ES-I3 (cell line): ENCODE measurements around the gene ARHGEF4.

Experiments used
- H3K36me3 ChIP-seq: 2 replicates; pipeline ENCODE4 v1.6.1; 2013; ENCODE audit warnings: mild to moderate bottlenecking, low read length, control low read depth, moderate library complexity; ENCODE audit not compliant: insufficient read depth
- H3K4me1 ChIP-seq: 2 replicates; pipeline ENCODE4 v1.6.1; 2013; ENCODE audit warnings: mild to moderate bottlenecking, control low read depth, low read length; ENCODE audit not compliant: insufficient read depth
- H3K9ac ChIP-seq: 2 replicates; pipeline ENCODE4 v1.6.1; 2013; ENCODE audit warnings: low read depth, mild to moderate bottlenecking, low read length, moderate library complexity
- H3K9me3 ChIP-seq: 2 replicates; pipeline ENCODE4 v1.6.1; 2013; ENCODE audit warnings: mild to moderate bottlenecking, low read length, moderate library complexity; ENCODE audit not compliant: control insufficient read depth, insufficient read depth

ARHGEF4 gene

GRCh38 chr2:130824492-130825061 lies 12.1 kb upstream of the ARHGEF4 start:
- peaks cover 48% of the 10 kb centered on the region for H3K4me1 ChIP-seq
- H3K9me3 ChIP-seq, result no peaks in the 10 kb centered on the region
- H3K36me3 ChIP-seq, result no peaks in the 10 kb centered on the region
- H3K9ac ChIP-seq, result no peak overlapping the region

DNA sequence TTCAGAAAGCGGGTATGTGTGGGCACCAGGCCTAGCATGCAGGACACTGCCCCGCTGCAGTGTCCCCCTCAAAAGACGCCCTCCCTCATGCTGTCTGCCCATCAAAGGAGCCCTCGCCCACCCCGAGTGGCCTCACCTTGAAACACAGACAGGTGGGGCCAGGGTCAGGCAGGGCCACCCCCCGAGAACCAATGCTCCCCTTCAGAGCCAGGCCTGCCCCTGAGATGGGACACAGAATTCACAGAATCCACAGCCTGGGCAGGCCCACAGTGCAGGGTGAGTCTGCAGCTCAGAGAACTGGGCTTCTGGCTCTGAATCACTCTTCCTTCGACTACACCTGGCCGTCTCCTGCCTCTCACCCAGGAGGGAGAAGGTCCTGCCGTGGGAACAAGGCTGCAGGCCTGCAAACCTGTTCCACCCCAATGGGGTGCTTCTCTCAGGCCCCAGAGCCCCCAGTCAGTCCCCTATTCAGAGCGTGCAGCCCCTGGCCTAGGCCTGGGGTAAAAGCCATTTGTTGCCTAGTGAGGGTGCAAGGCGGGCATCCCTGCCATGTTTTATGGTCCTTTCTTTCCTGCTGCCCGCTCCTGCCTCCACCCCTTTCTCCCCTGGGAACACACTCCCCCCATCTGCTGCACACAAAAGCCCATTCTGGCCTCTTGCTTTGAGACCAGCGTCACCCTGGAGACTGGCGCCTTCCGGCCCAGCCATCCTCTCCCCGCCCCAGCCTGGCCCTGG lies 11.3 kb upstream of the ARHGEF4 start:
- no peak overlapping the region for H3K9ac ChIP-seq
- peaks cover 40% of the 10 kb centered on the region for H3K4me1 ChIP-seq
- H3K9me3 ChIP-seq, result no peaks in the 10 kb centered on the region
- H3K36me3 ChIP-seq, result no peaks in the 10 kb centered on the region

DNA sequence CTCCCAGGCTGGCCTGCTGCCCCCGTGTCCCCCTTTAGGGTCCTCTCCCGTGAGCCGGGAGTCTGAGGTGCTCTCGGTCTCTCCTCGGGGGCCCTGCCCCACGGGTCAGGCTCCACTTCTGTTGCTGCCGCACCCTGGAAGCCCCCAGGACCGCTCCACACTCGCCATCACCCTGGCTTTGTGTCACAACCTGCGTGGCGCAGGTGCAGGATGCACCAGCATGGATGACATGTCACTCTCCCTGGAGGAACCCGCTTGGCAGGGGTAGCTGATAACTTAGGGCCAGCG lies 10.8 kb upstream of the ARHGEF4 start:
- H3K9ac ChIP-seq, result no peak overlapping the region
- no peaks in the 10 kb centered on the region for H3K9me3 ChIP-seq
- H3K36me3 ChIP-seq, result no peaks in the 10 kb centered on the region
- H3K4me1 ChIP-seq, result peaks cover 34% of the 10 kb centered on the region

DNA sequence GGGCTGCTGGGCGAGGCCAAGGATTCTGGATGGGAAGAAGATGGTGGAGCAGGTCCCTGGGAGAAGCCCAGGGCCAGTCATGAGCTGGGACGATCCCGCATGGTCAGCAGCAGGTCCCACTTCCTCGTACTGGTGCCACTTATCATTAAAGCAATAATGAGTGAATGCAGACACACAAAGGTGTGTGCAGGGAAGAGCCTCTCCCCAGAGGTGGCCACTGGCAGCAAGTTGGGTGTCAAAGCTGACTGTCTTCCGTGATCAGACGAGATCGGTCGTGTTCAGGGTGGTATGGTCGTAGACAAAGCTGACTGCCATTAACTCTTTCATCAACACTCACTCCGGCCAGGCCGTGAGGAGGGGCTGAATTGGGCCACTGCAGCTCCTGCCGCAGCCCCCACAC lies 10.3 kb upstream of the ARHGEF4 start:
- no peaks in the 10 kb centered on the region for H3K9me3 ChIP-seq
- H3K9ac ChIP-seq, result no peak overlapping the region
- H3K4me1 ChIP-seq, result peaks cover 30% of the 10 kb centered on the region
- no peaks in the 10 kb centered on the region for H3K36me3 ChIP-seq

DNA sequence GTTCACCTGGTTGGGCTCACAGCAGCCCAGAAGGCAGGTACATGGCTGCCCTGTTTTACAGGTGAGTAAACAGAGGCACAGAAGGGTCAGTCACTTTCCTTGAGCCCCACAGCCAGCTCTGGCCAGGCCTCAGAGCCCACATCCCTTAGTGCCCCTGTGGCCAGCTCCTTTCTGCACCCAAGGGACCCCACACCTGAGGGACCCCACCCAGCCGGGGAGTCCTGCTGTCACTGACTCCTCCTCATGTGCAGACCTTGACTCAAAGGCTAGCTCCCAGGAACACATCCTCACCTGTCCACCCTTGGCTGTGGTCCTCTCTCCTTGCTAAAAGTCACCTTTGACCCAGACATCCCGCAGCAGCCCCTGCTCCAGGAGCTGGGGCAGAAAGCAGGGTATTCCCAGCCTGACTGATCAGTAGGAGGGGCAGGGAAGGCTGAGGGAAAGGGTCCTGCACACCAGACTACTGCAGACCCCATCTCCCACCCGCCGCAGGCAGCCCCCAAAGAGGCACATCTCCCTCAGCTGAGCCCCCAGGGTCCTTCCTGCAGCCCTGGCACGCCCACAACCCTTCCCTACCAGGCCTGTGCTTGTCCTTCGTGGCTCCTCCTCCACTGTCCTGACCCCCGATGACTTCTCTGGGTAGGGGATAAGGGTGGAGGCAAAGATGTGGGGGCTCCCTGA lies 9.8 kb upstream of the ARHGEF4 start:
- Histone ChIP-seq H3K36me3 (no peaks in the 10 kb centered on the region), H3K9me3 (no peaks in the 10 kb centered on the region), H3K9ac (no peak overlapping the region), H3K4me1 (peaks cover 30% of the 10 kb centered on the region)

GRCh38 chr2:130827502-130828251 lies 9.0 kb upstream of the ARHGEF4 start:
- no peaks in the 10 kb centered on the region for H3K36me3 ChIP-seq
- peaks cover 30% of the 10 kb centered on the region for H3K4me1 ChIP-seq
- no peak overlapping the region for H3K9ac ChIP-seq
- no peaks in the 10 kb centered on the region for H3K9me3 ChIP-seq

DNA sequence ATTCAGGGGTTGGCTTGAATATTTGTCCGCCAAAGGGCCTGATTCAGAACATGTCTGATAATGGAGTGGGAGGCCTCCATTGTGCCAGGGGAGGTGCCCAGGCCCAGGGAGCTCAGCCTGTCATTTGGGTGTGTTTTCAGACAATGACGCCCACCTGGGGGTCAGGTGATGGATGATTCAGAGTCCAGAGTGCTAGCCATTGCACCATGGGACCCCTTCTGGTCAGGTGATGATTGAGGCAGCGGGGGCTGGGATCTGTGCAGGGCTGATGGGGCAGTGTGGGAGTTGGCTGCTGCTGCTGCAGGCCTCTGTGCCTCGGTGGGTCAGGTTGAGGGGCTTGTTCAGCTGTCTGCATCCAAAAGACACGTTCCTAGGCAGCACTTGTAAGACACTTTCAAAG lies 8.3 kb upstream of the ARHGEF4 start:
- H3K4me1 ChIP-seq, result peaks cover 30% of the 10 kb centered on the region
- H3K9ac ChIP-seq, result no peak overlapping the region
- no peaks in the 10 kb centered on the region for H3K36me3 ChIP-seq
- H3K9me3 ChIP-seq, result no peaks in the 10 kb centered on the region

DNA sequence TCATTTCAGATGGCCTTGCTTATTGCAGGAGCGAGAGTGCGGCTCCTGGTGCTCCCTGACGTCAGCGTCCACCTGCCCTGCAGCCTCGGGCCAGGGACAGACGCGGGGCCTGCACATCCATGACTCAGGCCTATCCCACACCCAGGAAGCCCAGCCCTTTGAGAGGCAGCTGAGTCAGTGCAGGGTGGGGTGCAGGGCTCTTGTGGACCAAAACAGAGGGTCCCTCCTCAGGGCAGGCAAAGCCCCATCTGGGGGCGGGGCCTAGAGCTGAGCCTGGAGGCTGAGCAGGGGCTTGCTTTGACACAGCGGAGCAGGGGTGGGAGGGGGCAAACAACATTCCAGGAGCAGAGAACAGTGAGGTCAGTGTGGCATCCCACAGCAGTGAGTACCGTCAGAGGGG lies 7.7 kb upstream of the ARHGEF4 start:
- H3K4me1 ChIP-seq, result peaks cover 31% of the 10 kb centered on the region
- no peak overlapping the region for H3K9ac ChIP-seq
- H3K9me3 ChIP-seq, result no peaks in the 10 kb centered on the region
- H3K36me3 ChIP-seq, result no peaks in the 10 kb centered on the region

GRCh38 chr2:130830538-130830937 lies 6.2 kb upstream of the ARHGEF4 start:
- no peak overlapping the region for H3K9ac ChIP-seq
- no peaks in the 10 kb centered on the region for H3K9me3 ChIP-seq
- peaks cover 33% of the 10 kb centered on the region for H3K4me1 ChIP-seq
- H3K36me3 ChIP-seq, result no peaks in the 10 kb centered on the region

DNA sequence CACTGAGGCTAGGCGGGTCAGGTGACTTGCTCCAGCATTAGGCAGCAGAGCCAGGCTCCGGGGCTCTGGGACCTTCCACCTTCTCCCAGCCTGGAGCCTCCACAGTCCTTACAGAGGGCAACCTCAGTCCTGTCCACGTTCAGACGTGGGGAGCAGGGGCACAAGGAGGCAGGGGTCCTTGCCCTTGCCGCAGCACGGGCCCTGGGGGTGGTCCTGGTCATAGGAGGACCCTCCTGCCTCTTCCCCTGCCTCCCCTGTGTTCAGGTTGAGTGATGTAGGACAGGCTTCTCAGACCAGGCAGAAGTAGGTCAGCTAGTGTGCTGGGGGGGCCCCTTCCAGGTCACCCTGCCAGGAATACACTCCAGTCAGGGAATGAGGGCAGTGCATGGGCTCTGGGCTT lies 5.4 kb upstream of the ARHGEF4 start:
- no peaks in the 10 kb centered on the region for H3K9me3 ChIP-seq
- H3K4me1 ChIP-seq, result peaks cover 36% of the 10 kb centered on the region
- no peak overlapping the region for H3K9ac ChIP-seq
- H3K36me3 ChIP-seq, result no peaks in the 10 kb centered on the region

DNA sequence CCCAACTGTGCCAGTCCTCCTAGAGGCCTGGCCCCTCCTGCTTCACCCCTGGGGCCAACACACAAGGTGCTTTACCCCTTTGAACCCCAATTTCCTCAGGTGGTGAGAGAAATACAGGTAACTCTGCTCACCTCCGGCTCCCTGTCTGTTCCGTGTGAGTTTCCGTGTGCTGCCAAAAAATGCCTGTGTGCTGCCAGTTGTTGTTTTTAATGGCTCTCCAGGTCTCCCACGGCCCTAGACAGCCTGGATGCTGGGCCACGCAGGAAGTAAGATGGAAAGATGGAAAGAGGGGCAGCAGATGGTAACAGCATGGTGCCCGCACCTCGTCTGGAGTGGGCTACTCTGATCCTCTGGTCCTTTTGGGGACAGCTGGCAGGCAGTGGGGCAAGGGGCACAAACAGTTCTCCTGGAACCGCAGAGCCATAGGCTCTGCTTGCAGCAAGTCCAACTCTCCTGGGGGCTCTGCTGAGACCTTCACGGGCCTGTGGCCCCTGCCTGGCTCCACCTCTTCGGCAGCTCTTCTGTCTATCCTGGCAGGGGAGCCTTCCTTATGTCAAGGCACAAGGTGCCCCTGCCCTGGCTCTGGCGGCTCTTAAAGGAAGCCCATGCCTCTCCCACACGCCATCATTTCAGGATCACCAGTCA lies 4.3 kb upstream of the ARHGEF4 start:
- Histone ChIP-seq H3K36me3 (no peaks in the 10 kb centered on the region), H3K9ac (no peak overlapping the region), H3K4me1 (peaks cover 25% of the 10 kb centered on the region), H3K9me3 (no peaks in the 10 kb centered on the region)

DNA sequence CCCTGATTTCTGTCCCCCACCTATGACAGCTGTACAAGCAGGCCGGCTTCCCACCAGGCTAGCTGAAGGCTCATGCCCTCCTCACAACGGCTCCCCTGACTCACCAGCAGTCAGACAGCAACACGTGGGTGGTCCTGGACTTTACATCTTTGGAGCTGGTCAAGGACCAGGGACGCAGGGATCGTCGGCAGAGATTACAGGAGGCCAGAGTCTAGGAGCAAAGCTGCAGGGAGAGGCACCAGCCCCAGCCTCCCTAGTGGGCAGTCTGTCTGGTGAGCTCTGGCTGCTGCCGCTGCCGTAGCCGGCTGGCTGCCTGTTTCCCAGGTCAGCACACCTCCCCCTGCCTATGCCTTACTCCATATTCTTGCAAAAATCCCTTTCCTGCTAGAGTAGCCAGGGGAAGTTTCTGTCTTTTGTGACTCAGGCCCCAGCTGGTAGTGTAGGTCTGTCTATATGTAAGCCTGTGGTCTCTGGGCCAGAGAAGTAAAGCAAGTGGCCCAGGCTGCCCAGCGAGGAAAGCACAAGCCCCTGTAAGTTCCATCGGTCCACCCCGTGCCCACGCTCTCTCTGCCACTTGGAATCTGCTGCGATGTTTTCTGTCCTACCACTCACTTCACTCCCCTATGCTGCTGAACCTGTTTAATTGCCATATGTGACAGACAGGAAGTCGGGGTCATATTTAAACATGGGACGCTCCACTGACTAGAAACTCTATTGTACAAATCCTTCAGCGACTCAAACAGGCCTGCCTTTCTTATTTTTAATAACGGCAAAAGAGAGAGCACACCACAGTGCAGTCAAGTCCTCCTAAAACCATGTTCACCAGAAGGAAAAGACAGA lies 2.4 kb upstream of the ARHGEF4 start:
- Histone ChIP-seq H3K36me3 (no peaks in the 10 kb centered on the region), H3K9ac (no peak overlapping the region), H3K9me3 (no peaks in the 10 kb centered on the region), H3K4me1 (peaks cover 11% of the 10 kb centered on the region)

DNA sequence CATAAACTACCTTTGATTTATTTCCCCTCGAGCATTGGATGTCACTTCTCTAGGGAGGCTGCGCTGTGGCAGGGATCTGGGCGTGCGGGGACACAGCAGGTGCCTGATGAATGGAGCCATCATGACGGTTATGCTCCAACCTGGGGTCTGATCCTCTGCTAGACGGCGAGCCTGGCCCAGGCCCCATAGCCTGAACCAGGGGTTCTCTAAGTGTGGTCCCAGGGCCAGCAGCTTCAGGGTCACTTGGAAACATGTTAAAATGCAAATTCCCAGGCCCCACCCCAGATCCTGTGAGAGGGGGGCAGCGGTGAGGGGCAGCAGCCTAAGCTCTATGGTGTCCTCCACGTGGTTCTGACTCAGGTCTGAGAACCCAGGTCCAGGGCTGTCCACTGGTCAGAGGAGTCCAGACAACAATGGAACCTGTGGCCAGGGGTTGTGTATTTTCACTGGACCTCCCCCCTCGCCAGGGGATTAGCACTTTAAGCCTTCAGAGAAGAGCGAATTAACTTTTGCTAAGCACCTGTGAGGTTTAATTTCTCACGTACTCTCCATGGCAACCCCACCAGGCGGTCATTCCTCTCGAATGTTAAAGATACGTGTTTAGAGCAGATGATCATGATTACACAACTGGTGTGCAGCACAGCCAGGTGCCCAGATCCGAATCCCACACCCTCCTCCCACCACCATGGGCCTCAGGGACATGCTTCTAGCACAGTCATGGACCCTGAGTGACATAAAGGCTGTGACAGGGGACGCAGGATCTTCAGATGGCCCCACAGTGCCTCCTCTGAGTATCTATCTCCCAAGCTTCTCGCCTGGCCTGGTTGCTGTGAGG lies 1.6 kb upstream of the ARHGEF4 start:
- Histone ChIP-seq H3K9me3 (no peaks in the 10 kb centered on the region), H3K9ac (no peak overlapping the region), H3K4me1 (peaks cover 11% of the 10 kb centered on the region), H3K36me3 (no peaks in the 10 kb centered on the region)
